Measurements from ENCODE around the gene INIP.
A peak's percentile ranks its signal among the peaks of the same experiment; 100 is the strongest.

- TF ChIP-seq CTCF (IDR thresholded peaks at IDR 0.05; ENCODE audit: low read depth, low read length, poor library complexity, severe bottlenecking), result peak; percentile 51
- TF ChIP-seq EZH2phosphoT487 (IDR thresholded peaks at IDR 0.05; ENCODE audit: borderline replicate concordance, low read length), result no peak
These were observed 6.7 kb downstream of the INIP start for GRCh38 chr9:112711050-112711689.

All from DOHH2 (cell line).